Fibroblast of pulmonary artery (primary cell): ENCODE results near the gene CNTNAP3B.
"Not testable (repeated sequence)": the region's sequence is repeated elsewhere in the genome, so short reads cannot be mapped to it uniquely, and the experiment has no call there.

Source experiments
- DNase-seq: peaks from one replicate; pipeline ENCODE4 v3.0.0-alpha.2; 2010; ENCODE audit warnings: low read depth
- H3K4me3 ChIP-seq: replicated peaks from 2 replicates; pipeline ENCODE4 v1.5.1; 2011; ENCODE audit warnings: low read depth, mild to moderate bottlenecking, control low read depth, low read length, moderate library complexity
- TF ChIP-seq, protein P1 (sequence below): IDR thresholded peaks from 2 replicates; pipeline ENCODE4 v1.5.1; 2011; ENCODE audit warnings: mild to moderate bottlenecking, control low read depth, low read length, inconsistent platforms; ENCODE audit errors: missing control alignments

CNTNAP3B gene

GRCh38 chr9:42018220-42018922 is 110.9 kb downstream of the CNTNAP3B start:
- peak; percentile 18 for DNase-seq
- not testable (repeated sequence) for H3K4me3 ChIP-seq

- DNase-seq: not testable (repeated sequence)
Measured at GRCh38 chr9:42014317-42014716, 114.9 kb downstream of the CNTNAP3B start.

DNA sequence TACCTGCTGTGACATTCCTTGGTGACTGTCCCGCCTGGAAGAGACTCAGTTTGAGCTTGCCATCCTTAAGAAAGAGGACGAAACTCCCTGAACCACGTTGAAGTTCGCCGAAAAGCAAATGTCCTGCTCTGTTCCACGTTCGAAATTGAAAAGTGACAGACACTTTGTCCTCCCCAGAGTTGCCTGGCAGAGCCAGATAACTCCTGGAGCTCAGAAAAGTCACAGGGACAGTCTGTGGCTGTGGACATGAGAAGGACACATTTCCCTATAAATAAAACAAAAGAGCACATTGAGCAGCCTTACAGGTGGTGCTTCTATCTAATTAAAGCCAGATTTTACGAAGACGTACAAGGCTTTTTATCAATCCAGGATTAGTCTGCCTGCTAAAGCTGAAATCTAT is 137.6 kb downstream of the CNTNAP3B start:
- not testable (repeated sequence) for H3K4me3 ChIP-seq, DNase-seq

More at GRCh38 chr9:42014317-42014716, 114.9 kb downstream of the CNTNAP3B start:
- H3K4me3 ChIP-seq: not testable (repeated sequence)

DNA sequence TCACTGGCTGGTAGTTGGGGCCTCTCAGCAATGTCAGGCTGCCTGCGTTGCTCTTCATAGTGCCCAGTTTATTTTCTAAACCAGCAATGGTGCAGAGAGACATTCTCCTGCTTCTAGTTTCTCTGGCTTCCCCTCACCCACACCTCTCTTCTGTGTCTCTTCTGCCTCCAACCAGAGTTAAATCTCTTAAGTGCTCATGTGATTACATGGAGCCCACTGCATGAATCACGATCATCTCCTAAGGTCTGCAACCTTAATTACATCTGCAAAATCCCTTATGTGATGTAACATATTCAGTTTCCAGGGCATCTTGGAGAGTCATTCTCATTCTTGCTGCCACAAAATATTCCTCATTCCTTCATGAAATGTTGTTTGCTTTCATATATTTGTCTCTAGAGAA is 149.0 kb downstream of the CNTNAP3B start:
- DNase-seq, H3K4me3 ChIP-seq: not testable (repeated sequence)

GRCh38 chr9:41977965-41978600 is 151.1 kb downstream of the CNTNAP3B start:
- H3K4me3 ChIP-seq, DNase-seq: not testable (repeated sequence)

- H3K4me3 ChIP-seq, DNase-seq: not testable (repeated sequence)
Measured at GRCh38 chr9:41974906-41975305, 154.3 kb downstream of the CNTNAP3B start.

- H3K4me3 ChIP-seq, DNase-seq: not testable (repeated sequence)
Measured at GRCh38 chr9:41953007-41953406, 176.2 kb downstream of the CNTNAP3B start.

- TF ChIP-seq, protein P1, sequence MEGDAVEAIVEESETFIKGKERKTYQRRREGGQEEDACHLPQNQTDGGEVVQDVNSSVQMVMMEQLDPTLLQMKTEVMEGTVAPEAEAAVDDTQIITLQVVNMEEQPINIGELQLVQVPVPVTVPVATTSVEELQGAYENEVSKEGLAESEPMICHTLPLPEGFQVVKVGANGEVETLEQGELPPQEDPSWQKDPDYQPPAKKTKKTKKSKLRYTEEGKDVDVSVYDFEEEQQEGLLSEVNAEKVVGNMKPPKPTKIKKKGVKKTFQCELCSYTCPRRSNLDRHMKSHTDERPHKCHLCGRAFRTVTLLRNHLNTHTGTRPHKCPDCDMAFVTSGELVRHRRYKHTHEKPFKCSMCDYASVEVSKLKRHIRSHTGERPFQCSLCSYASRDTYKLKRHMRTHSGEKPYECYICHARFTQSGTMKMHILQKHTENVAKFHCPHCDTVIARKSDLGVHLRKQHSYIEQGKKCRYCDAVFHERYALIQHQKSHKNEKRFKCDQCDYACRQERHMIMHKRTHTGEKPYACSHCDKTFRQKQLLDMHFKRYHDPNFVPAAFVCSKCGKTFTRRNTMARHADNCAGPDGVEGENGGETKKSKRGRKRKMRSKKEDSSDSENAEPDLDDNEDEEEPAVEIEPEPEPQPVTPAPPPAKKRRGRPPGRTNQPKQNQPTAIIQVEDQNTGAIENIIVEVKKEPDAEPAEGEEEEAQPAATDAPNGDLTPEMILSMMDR: peak; percentile 16
- not testable (repeated sequence) for H3K4me3 ChIP-seq, DNase-seq
Measured at GRCh38 chr9:41941738-41942137, 187.5 kb downstream of the CNTNAP3B start.

GRCh38 chr9:41938143-41938542 is 191.1 kb downstream of the CNTNAP3B start:
- not testable (repeated sequence) for H3K4me3 ChIP-seq, DNase-seq

- H3K4me3 ChIP-seq, DNase-seq: not testable (repeated sequence)
Measured at GRCh38 chr9:41935727-41936126, 193.5 kb downstream of the CNTNAP3B start.

DNA sequence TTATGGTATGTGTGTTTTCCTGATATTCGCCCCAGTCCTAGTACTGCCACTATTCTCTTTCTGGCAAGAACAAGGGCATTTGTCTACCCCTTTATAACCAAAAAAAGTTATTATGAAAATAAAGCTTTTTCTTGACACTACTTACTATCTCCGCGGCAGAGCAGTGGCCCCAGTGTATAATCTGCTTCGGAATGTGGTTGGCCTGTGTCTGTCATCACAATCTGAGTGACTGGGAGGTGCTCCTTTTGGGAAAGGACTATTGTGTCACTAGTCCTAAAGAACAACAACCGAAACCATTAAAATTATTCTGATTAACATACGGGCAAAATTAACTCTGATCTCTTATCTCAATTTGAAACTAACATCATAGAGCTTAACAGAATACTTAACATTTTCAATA is 200.1 kb downstream of the CNTNAP3B start:
- not testable (repeated sequence) for DNase-seq, H3K4me3 ChIP-seq

DNA sequence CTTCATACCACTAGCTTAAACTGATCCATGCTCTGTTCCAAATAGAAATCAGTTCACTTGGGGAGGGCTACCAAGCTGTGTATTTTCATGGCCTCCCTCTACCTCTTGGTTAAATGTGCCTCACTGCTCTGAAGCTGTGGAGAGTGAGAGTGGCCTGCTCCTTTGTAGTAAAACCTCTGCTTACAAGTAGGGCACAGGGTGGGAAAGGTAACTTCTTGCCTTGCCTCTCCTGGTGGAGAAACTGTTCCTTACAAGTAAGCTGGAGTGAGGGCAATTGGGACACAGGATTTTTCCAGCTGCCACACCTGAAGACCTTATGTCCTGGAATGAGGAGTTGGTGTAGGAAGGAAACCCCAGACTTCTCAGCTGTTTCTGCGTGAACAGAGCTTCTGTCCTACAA is 211.9 kb downstream of the CNTNAP3B start:
- not testable (repeated sequence) for H3K4me3 ChIP-seq, DNase-seq

- H3K4me3 ChIP-seq: not testable (repeated sequence)
Measured at GRCh38 chr9:41905488-41905887, 223.7 kb downstream of the CNTNAP3B start.

GRCh38 chr9:41902762-41903161 is 226.5 kb downstream of the CNTNAP3B start:
- not testable (repeated sequence) for DNase-seq

More at GRCh38 chr9:41905488-41905887, 223.7 kb downstream of the CNTNAP3B start:
- DNase-seq: not testable (repeated sequence)

GRCh38 chr9:41898720-41899343 is 230.4 kb downstream of the CNTNAP3B start:
- not testable (repeated sequence) for DNase-seq, H3K4me3 ChIP-seq

More at GRCh38 chr9:41902762-41903161, 226.5 kb downstream of the CNTNAP3B start:
- H3K4me3 ChIP-seq: not testable (repeated sequence)

DNA sequence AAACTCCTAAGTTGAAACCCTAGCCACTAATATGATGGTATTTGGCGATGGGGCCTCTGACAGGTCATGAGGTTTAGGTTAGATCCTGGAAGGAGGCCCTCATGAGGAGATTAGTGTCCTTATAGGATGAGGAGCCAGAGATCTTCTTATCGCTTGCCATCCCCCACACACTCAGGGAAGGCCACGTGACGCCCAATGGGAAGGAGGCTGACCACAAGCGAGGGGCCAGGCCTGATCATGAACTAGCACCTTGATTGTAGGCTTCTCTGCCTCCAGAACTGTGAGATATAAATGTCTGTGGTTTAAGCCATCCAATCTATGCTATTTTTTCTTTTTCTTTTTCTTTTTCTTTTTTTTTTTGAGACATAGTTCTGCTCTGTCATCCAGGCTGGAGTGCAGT is 254.7 kb downstream of the CNTNAP3B start:
- DNase-seq, H3K4me3 ChIP-seq: not testable (repeated sequence)

DNA sequence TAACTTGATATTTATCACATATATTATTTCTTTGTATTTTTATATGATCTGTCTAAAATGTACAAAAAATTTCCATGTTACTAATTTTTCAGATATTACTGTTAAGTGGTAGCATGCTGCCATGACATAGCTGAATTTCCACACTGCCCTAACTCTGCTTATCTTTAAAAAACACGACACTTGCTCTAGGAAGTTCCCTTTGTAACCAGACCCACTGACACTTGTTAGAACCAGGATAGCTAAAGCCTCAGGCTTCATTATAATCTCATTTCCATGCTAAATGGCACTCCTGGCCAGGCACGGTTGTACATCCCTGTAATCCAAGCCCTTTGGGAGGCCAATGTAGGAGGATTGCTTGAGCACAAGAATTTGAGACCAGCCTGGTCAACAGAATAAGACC is 273.8 kb downstream of the CNTNAP3B start:
- not testable (repeated sequence) for H3K4me3 ChIP-seq, DNase-seq
